Activated naive CD8-positive, alpha-beta T cell treated with anti-CD3 and anti-CD28 coated beads for 36 hours (primary cell): ENCODE data around the gene METTL13. TPM values are rescaled to one million over a fixed set of nuclear protein-coding genes. Genes with fewer than 3 reads are reported as not detected.

ENCODE experiments used
- DNase-seq: peaks from one replicate; pipeline ENCODE4 v3.0.0; 2021
- H3K27ac Mint-ChIP-seq: one replicate; pipeline ENCODE4 v1.8.0; 2022; ENCODE audit warnings: mild to moderate bottlenecking, moderate library complexity, mixed read lengths
- H3K27me3 Mint-ChIP-seq: one replicate; pipeline ENCODE4 v1.8.0; 2022; ENCODE audit warnings: mild to moderate bottlenecking, mixed read lengths
- H3K36me3 Mint-ChIP-seq: one replicate; pipeline ENCODE4 v1.8.0; 2021; ENCODE audit warnings: mild to moderate bottlenecking, mixed read lengths
- H3K4me1 Mint-ChIP-seq: one replicate; pipeline ENCODE4 v1.8.0; 2021; ENCODE audit warnings: mixed read lengths
- H3K4me3 Mint-ChIP-seq: one replicate; pipeline ENCODE4 v1.8.0; 2022; ENCODE audit warnings: mild to moderate bottlenecking, moderate library complexity, mixed read lengths
- H3K9me3 Mint-ChIP-seq: one replicate; pipeline ENCODE4 v1.8.0; 2022; ENCODE audit warnings: mixed read lengths
- total RNA-seq, 2 experiments: library from RNA; stranded (reverse); gene quantifications; one replicate each; pipeline ENCODE4 v1.2.3, GENCODE V29; 2021

METTL13 gene
- total RNA-seq, 2 experiments from 2014 or later = 59.3 to 60.0 TPM

GRCh38 chr1:171803461-171804022 lies 22.1 kb downstream of the METTL13 start:
- Mint-ChIP-seq H3K4me1 (peaks cover 10% of the 10 kb centered on the region), H3K27me3 (no peaks in the 10 kb centered on the region), H3K9me3 (no peaks in the 10 kb centered on the region), H3K27ac (no peak overlapping the region), H3K4me3 (no peak overlapping the region), H3K36me3 (peaks cover 2% of the 10 kb centered on the region)
- DNase-seq = no peak

- H3K27ac Mint-ChIP-seq = no peak overlapping the region
- no peaks in the 10 kb centered on the region for H3K36me3 Mint-ChIP-seq
- H3K9me3 Mint-ChIP-seq = no peaks in the 10 kb centered on the region
- no peak overlapping the region for H3K4me3 Mint-ChIP-seq
- no peaks in the 10 kb centered on the region for H3K27me3 Mint-ChIP-seq
- no peak for DNase-seq
- H3K4me1 Mint-ChIP-seq = peaks cover 10% of the 10 kb centered on the region
These were observed 24.1 kb downstream of the METTL13 start for GRCh38 chr1:171805395-171806115.

GRCh38 chr1:171807556-171807955 lies 26.1 kb downstream of the METTL13 start:
- Mint-ChIP-seq H3K36me3 (no peaks in the 10 kb centered on the region), H3K27me3 (no peaks in the 10 kb centered on the region), H3K9me3 (no peaks in the 10 kb centered on the region), H3K4me1 (peaks cover 8% of the 10 kb centered on the region), H3K27ac (no peak overlapping the region), H3K4me3 (no peak overlapping the region)
- DNase-seq = no peak

GRCh38 chr1:171809834-171810233 lies 28.4 kb downstream of the METTL13 start:
- Mint-ChIP-seq H3K4me3 (no peak overlapping the region), H3K27ac (no peak overlapping the region), H3K4me1 (peaks cover 8% of the 10 kb centered on the region), H3K9me3 (no peaks in the 10 kb centered on the region), H3K36me3 (no peaks in the 10 kb centered on the region), H3K27me3 (no peaks in the 10 kb centered on the region)
- DNase-seq = no peak

- Mint-ChIP-seq H3K9me3 (no peaks in the 10 kb centered on the region), H3K36me3 (no peaks in the 10 kb centered on the region), H3K27me3 (no peaks in the 10 kb centered on the region), H3K27ac (no peak overlapping the region), H3K4me3 (no peak overlapping the region), H3K4me1 (peaks cover under 1% of the 10 kb centered on the region)
- DNase-seq = no peak
These were observed 30.2 kb downstream of the METTL13 start for GRCh38 chr1:171811672-171812071.

GRCh38 chr1:171814692-171815091 lies 33.2 kb downstream of the METTL13 start:
- Mint-ChIP-seq H3K36me3 (no peaks in the 10 kb centered on the region), H3K9me3 (no peaks in the 10 kb centered on the region), H3K4me1 (peaks cover 15% of the 10 kb centered on the region), H3K4me3 (no peak overlapping the region), H3K27ac (no peak overlapping the region), H3K27me3 (no peaks in the 10 kb centered on the region)
- DNase-seq = no peak

- Mint-ChIP-seq H3K27ac (no peak overlapping the region), H3K9me3 (no peaks in the 10 kb centered on the region), H3K36me3 (no peaks in the 10 kb centered on the region), H3K4me3 (no peak overlapping the region), H3K4me1 (peaks cover 15% of the 10 kb centered on the region), H3K27me3 (no peaks in the 10 kb centered on the region)
- DNase-seq = no peak
These were observed 34.9 kb downstream of the METTL13 start for GRCh38 chr1:171816300-171816901.

GRCh38 chr1:171817511-171818265 lies 36.2 kb downstream of the METTL13 start:
- no peaks in the 10 kb centered on the region for H3K9me3 Mint-ChIP-seq
- H3K4me3 Mint-ChIP-seq = no peak overlapping the region
- DNase-seq = peak; percentile 46
- H3K27ac Mint-ChIP-seq = peak overlapping the region; percentile 53
- no peaks in the 10 kb centered on the region for H3K27me3 Mint-ChIP-seq
- H3K36me3 Mint-ChIP-seq = no peaks in the 10 kb centered on the region
- peaks cover 15% of the 10 kb centered on the region for H3K4me1 Mint-ChIP-seq

GRCh38 chr1:171819946-171820345 lies 38.5 kb downstream of the METTL13 start:
- Mint-ChIP-seq H3K9me3 (peaks cover 2% of the 10 kb centered on the region), H3K36me3 (peaks cover 5% of the 10 kb centered on the region), H3K27ac (no peak overlapping the region), H3K4me3 (no peak overlapping the region), H3K4me1 (peaks cover 15% of the 10 kb centered on the region), H3K27me3 (no peaks in the 10 kb centered on the region)
- DNase-seq = no peak

GRCh38 chr1:171826973-171827372 lies 45.5 kb downstream of the METTL13 start:
- peaks cover 26% of the 10 kb centered on the region for H3K36me3 Mint-ChIP-seq
- no peaks in the 10 kb centered on the region for H3K4me1 Mint-ChIP-seq
- no peaks in the 10 kb centered on the region for H3K27me3 Mint-ChIP-seq
- no peak overlapping the region for H3K4me3 Mint-ChIP-seq
- peaks cover 22% of the 10 kb centered on the region for H3K9me3 Mint-ChIP-seq
- no peak overlapping the region for H3K27ac Mint-ChIP-seq
- DNase-seq = no peak

- Mint-ChIP-seq H3K4me1 (no peaks in the 10 kb centered on the region), H3K9me3 (peaks cover 22% of the 10 kb centered on the region), H3K27me3 (no peaks in the 10 kb centered on the region), H3K36me3 (peaks cover 26% of the 10 kb centered on the region), H3K27ac (no peak overlapping the region), H3K4me3 (no peak overlapping the region)
- no peak for DNase-seq
These were observed 47.3 kb downstream of the METTL13 start for GRCh38 chr1:171828794-171829193.

GRCh38 chr1:171833091-171833825 lies 51.8 kb downstream of the METTL13 start:
- no peaks in the 10 kb centered on the region for H3K9me3 Mint-ChIP-seq
- no peaks in the 10 kb centered on the region for H3K4me1 Mint-ChIP-seq
- no peaks in the 10 kb centered on the region for H3K36me3 Mint-ChIP-seq
- no peak overlapping the region for H3K27ac Mint-ChIP-seq
- no peak overlapping the region for H3K4me3 Mint-ChIP-seq
- DNase-seq = no peak
- H3K27me3 Mint-ChIP-seq = no peaks in the 10 kb centered on the region

- Mint-ChIP-seq H3K36me3 (no peaks in the 10 kb centered on the region), H3K9me3 (no peaks in the 10 kb centered on the region), H3K27ac (no peak overlapping the region), H3K4me3 (no peak overlapping the region), H3K27me3 (no peaks in the 10 kb centered on the region), H3K4me1 (no peaks in the 10 kb centered on the region)
- DNase-seq = no peak
These were observed 53.4 kb downstream of the METTL13 start for GRCh38 chr1:171834821-171835220.

GRCh38 chr1:171835891-171836290 lies 54.4 kb downstream of the METTL13 start:
- H3K4me1 Mint-ChIP-seq = peaks cover 4% of the 10 kb centered on the region
- no peak for DNase-seq
- H3K4me3 Mint-ChIP-seq = no peak overlapping the region
- H3K9me3 Mint-ChIP-seq = no peaks in the 10 kb centered on the region
- peaks cover 5% of the 10 kb centered on the region for H3K27me3 Mint-ChIP-seq
- H3K36me3 Mint-ChIP-seq = no peaks in the 10 kb centered on the region
- H3K27ac Mint-ChIP-seq = no peak overlapping the region
